Measurements from ENCODE around the gene EXOSC7.
A peak's percentile ranks its signal among the peaks of the same experiment; 100 is the strongest.

EXOSC7 gene

DNA sequence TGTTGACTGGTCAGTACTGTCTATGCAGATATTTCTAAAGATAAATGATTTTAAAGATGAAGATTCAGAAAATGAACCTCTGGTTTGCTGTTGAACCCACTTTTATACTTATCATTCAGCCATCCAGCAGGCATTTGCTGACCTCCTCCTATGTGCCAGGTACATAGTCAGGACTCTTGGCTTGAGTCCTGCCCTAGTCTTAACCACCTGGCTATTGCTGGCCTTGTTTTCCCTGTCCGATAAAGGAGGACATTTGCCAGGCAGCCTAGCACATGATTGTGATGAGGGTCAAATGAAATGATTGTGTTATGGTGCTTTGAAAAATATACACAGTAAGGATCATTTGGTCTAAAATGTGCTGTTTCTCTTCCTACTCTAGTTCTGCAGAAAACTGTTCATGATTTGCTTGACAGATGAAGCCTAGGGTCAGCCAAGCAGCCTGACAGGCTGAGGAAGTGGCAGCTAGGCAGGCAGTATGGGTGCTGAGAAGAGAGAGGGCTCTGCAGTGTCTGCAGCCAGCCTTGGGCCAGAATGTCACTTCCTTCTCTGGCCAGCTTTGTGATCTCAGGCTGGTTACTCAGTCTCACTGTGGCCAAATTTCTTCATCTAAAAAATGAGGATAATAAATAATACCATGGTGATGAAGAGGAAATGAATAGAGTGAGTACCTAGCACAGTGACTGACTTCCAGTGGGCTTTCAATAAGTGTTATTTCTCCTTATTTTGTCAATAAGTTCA lies 13.8 kb downstream of the EXOSC7 start:
- TF ChIP-seq RAD21 (IDR thresholded peaks at IDR 0.05; ENCODE audit: low read depth) (no peak), YY1 (IDR thresholded peaks at IDR 0.05; ENCODE audit: low read depth) (no peak), EP300 (IDR thresholded peaks at IDR 0.05; ENCODE audit: borderline replicate concordance) (no peak), TAF1 (IDR thresholded peaks at IDR 0.05; ENCODE audit: low read depth) (no peak), CREB1 (IDR thresholded peaks at IDR 0.05; ENCODE audit: low read depth) (no peak), CEBPB (IDR thresholded peaks at IDR 0.05) (no peak), TCF12 (IDR thresholded peaks at IDR 0.05; ENCODE audit: low read depth) (no peak), TEAD4 (IDR thresholded peaks at IDR 0.05) (no peak), NFIC (IDR thresholded peaks at IDR 0.05) (no peak), ZBTB7A (IDR thresholded peaks at IDR 0.05; ENCODE audit: low read depth) (no peak), EGR1 (IDR thresholded peaks at IDR 0.05) (no peak)
- TF ChIP-seq, protein P1, sequence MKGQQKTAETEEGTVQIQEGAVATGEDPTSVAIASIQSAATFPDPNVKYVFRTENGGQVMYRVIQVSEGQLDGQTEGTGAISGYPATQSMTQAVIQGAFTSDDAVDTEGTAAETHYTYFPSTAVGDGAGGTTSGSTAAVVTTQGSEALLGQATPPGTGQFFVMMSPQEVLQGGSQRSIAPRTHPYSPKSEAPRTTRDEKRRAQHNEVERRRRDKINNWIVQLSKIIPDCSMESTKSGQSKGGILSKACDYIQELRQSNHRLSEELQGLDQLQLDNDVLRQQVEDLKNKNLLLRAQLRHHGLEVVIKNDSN (IDR thresholded peaks at IDR 0.05): no peak
- TF ChIP-seq, protein P2, sequence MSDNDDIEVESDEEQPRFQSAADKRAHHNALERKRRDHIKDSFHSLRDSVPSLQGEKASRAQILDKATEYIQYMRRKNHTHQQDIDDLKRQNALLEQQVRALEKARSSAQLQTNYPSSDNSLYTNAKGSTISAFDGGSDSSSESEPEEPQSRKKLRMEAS (IDR thresholded peaks at IDR 0.05): no peak
- TF ChIP-seq, protein P3, sequence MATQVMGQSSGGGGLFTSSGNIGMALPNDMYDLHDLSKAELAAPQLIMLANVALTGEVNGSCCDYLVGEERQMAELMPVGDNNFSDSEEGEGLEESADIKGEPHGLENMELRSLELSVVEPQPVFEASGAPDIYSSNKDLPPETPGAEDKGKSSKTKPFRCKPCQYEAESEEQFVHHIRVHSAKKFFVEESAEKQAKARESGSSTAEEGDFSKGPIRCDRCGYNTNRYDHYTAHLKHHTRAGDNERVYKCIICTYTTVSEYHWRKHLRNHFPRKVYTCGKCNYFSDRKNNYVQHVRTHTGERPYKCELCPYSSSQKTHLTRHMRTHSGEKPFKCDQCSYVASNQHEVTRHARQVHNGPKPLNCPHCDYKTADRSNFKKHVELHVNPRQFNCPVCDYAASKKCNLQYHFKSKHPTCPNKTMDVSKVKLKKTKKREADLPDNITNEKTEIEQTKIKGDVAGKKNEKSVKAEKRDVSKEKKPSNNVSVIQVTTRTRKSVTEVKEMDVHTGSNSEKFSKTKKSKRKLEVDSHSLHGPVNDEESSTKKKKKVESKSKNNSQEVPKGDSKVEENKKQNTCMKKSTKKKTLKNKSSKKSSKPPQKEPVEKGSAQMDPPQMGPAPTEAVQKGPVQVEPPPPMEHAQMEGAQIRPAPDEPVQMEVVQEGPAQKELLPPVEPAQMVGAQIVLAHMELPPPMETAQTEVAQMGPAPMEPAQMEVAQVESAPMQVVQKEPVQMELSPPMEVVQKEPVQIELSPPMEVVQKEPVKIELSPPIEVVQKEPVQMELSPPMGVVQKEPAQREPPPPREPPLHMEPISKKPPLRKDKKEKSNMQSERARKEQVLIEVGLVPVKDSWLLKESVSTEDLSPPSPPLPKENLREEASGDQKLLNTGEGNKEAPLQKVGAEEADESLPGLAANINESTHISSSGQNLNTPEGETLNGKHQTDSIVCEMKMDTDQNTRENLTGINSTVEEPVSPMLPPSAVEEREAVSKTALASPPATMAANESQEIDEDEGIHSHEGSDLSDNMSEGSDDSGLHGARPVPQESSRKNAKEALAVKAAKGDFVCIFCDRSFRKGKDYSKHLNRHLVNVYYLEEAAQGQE (IDR thresholded peaks at IDR 0.05; ENCODE audit: low read depth): no peak

DNA sequence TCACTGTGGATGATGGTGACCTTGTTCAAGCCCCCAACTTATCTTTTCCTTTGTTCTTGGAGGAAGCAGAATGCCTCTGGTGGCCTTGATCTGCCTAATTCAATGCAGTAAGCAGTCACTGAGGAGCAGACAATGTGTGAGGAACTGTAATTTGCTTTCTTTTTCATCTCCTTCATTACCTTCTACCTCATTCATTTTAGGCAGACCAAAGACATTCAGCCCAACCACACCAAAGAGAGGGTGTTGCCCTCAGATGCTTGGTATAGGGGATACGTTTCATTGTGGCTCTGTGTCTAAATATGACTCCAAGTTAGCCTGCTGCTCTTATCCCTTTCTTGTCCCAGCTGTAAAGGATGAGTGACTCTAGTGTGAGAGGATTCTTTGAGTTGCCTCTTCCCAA lies 15.3 kb downstream of the EXOSC7 start:
- TF ChIP-seq, protein P2 (IDR thresholded peaks at IDR 0.05): no peak
- no peak for TF ChIP-seq TEAD4 (IDR thresholded peaks at IDR 0.05)
- TF ChIP-seq RAD21 (IDR thresholded peaks at IDR 0.05; ENCODE audit: low read depth): no peak
- TF ChIP-seq ZBTB7A (IDR thresholded peaks at IDR 0.05; ENCODE audit: low read depth): no peak
- TF ChIP-seq CEBPB (IDR thresholded peaks at IDR 0.05): no peak
- TF ChIP-seq CREB1 (IDR thresholded peaks at IDR 0.05; ENCODE audit: low read depth): no peak
- TF ChIP-seq EP300 (IDR thresholded peaks at IDR 0.05; ENCODE audit: borderline replicate concordance): no peak
- TF ChIP-seq EGR1 (IDR thresholded peaks at IDR 0.05): no peak
- no peak for TF ChIP-seq TCF12 (IDR thresholded peaks at IDR 0.05; ENCODE audit: low read depth)
- TF ChIP-seq YY1 (IDR thresholded peaks at IDR 0.05; ENCODE audit: low read depth): no peak

DNA sequence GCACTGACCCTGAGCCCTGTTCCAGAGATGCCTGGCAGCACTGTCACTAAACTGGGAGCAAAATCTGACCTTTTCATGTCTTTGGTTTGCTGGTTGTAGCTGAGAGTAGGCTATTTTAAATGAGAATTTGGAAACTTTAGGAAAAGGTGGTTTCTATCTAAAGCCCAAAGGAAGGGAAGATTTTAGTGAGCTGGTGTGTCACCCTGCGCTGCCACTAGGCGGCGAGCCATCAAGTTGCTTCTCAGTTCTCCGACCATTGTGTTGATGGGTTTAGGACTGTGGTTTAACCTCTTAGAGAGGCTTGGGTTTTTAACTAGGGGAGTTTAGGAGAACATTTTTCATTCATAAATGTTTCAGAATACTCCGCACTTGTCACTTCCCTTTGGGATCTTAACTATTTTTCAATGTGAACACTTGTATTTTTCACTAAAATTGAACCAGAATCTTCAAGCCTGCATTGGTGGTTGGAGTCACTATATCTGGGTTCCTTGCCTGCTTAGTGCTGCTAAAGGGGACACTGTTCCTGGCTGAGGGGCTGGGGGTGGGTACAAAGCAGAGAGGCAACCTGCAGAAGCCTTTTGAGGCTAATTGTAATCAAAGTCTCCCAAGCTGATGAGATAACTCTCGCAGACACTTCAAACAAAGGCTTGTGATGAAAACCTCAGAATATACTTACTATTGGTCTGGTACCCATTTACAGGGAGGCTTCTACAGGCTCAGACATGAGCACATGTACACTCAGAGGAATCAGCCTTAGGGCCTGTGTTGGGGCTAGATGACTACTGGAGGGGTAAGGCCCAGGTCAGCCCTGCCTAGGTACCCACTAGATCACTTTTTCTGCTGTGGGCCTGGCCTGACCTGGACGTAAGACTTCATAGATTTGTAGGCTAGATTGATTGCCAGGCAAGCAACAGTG lies 16.8 kb downstream of the EXOSC7 start:
- no peak for TF ChIP-seq TCF12 (IDR thresholded peaks at IDR 0.05; ENCODE audit: low read depth)
- no peak for TF ChIP-seq FOXM1 (IDR thresholded peaks at IDR 0.05; ENCODE audit: borderline replicate concordance, low read depth)
- peak; percentile 23; the same call in 1 of the 2 replicates for TF ChIP-seq RAD21 (IDR thresholded peaks at IDR 0.05; ENCODE audit: low read depth)
- TF ChIP-seq CEBPB (IDR thresholded peaks at IDR 0.05): no peak
- TF ChIP-seq EGR1 (IDR thresholded peaks at IDR 0.05): no peak

DNA sequence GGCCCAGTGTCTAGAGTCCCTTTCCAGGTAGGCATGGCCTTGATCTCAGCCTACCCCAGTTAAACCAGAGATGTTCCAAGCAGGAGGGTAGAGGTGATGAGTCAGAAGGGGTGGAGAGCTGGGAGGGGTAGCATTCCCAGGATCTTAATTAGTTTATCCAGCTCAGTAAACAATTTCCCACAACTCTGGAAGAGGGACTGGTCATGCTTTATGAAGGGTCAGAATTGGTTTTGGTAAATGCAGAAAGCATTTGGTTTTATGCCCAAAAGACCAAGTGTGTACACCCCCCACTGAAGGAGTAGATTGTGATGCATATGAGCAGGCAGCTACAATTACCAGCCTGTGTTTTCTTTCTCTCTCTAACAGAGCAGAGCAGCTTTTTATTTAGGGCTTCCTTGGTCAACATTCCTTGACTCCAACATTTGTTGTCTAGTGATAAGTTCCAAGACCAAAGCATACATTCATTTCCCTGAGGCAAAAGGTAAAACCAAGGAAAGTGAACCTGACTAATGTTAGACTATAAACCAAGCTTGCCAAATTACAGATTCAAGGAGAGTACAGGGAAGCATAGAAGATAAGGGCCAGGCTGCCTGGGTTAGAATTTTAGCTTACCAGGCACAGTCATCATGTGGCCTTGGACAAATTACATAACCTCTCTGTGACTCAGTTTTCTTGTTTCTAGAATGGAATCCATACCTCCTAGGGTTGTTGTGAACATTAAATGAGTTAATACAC lies 17.6 kb downstream of the EXOSC7 start:
- TF ChIP-seq EGR1 (IDR thresholded peaks at IDR 0.05) (no peak), YY1 (IDR thresholded peaks at IDR 0.05; ENCODE audit: low read depth) (no peak), EP300 (IDR thresholded peaks at IDR 0.05; ENCODE audit: borderline replicate concordance) (no peak), CEBPB (IDR thresholded peaks at IDR 0.05) (no peak), FOXM1 (IDR thresholded peaks at IDR 0.05; ENCODE audit: borderline replicate concordance, low read depth) (no peak), RAD21 (IDR thresholded peaks at IDR 0.05; ENCODE audit: low read depth) (no peak), ZBTB7A (IDR thresholded peaks at IDR 0.05; ENCODE audit: low read depth) (no peak), TAF1 (IDR thresholded peaks at IDR 0.05; ENCODE audit: low read depth) (no peak), CREB1 (IDR thresholded peaks at IDR 0.05; ENCODE audit: low read depth) (no peak), TEAD4 (IDR thresholded peaks at IDR 0.05) (no peak), TCF12 (IDR thresholded peaks at IDR 0.05; ENCODE audit: low read depth) (no peak), NFIC (IDR thresholded peaks at IDR 0.05) (no peak)
- TF ChIP-seq, protein P1 (IDR thresholded peaks at IDR 0.05): no peak
- TF ChIP-seq, protein P3 (IDR thresholded peaks at IDR 0.05; ENCODE audit: low read depth): no peak
- TF ChIP-seq, protein P2 (IDR thresholded peaks at IDR 0.05): no peak
